Stimulated activated CD8-positive, alpha-beta memory T cell treated with anti-CD3 and anti-CD28 coated beads, Interleukin-7, amount 100 ng/mL, for 4 hours (primary cell): ENCODE measurements around the gene KDM5D.
A peak's percentile ranks its signal among the peaks of the same experiment; 100 is the strongest.

Source experiments
- DNase-seq, 2 donors: peaks; one replicate each; pipeline ENCODE4 v3.0.0-alpha.2; 2020; ENCODE audit warnings: low read depth in 2 of 2

The KDM5D gene

GRCh38 chrY:19744381-19745378, at the start of gene KDM5D:
TSS of gene KDM5D (minus strand) at chrY:19744726. CDS start at chrY:19744534, 192 bp downstream.
- peak in 1 of 2 donors; percentile 42 for DNase-seq

GRCh38 chrY:19768375-19768774, 23.8 kb upstream of the KDM5D start:
- DNase-seq, result no peak

- DNase-seq, result no peak
Measured at GRCh38 chrY:19743331-19743730, 1.2 kb downstream of the KDM5D start.

GRCh38 chrY:19742153-19742552, 2.4 kb downstream of the KDM5D start:
- no peak for DNase-seq

GRCh38 chrY:19734425-19734824, 10.1 kb downstream of the KDM5D start:
- DNase-seq, result no peak

- DNase-seq, result no peak
Measured at GRCh38 chrY:19717950-19718349, 26.6 kb downstream of the KDM5D start.

GRCh38 chrY:19717146-19717545, 27.4 kb downstream of the KDM5D start:
- DNase-seq, result no peak

- no peak for DNase-seq
Measured at GRCh38 chrY:19715226-19715625, 29.3 kb downstream of the KDM5D start.

GRCh38 chrY:19713430-19713829, 31.1 kb downstream of the KDM5D start:
- no peak for DNase-seq

GRCh38 chrY:19706273-19706672, 38.3 kb downstream of the KDM5D start:
- DNase-seq, result no peak

- no peak for DNase-seq
Measured at GRCh38 chrY:19698495-19698894, 46.0 kb downstream of the KDM5D start.

GRCh38 chrY:19680821-19681220, 63.7 kb downstream of the KDM5D start:
- no peak for DNase-seq
